ENCODE measurements around the gene AKAP12. TPM values are rescaled to one million over a fixed set of nuclear protein-coding genes. Genes with fewer than 3 reads are reported as not detected.

AKAP12 gene
- polyA plus RNA-seq, 1 experiment: 27.7 TPM

- Histone ChIP-seq H3K36me3 (ENCODE audit: control insufficient read depth, insufficient read depth, low read length) (no peaks in the 10 kb centered on the region), H3K4me3 (ENCODE audit: low read depth, low read length) (no peak overlapping the region), H3K27me3 (ENCODE audit: control insufficient read depth, insufficient read depth, low read length) (no peaks in the 10 kb centered on the region)
- ChIA-PET CTCF (interaction anchor here (1.5 to 1.6 kb wide), 2 partner anchors 15 to 62 kb away, joined by 3 to 4 read pairs; no protein-coding TSS in a partner anchor), POLR2A (no interaction called here)
- no peak for TF ChIP-seq CTCF (IDR thresholded peaks at IDR 0.05; ENCODE audit: insufficient read depth, low read depth, low read length)
- DNase-seq (ENCODE audit: low read depth): no peak
Observed at GRCh38 chr6:151263035-151263434, 23.3 kb downstream of the AKAP12 start.

- CTCF ChIA-PET: interaction anchor here (1.5 to 2.4 kb wide), 4 partner anchors 9 to 61 kb away, joined by 3 to 6 read pairs (median 4); no protein-coding TSS in a partner anchor
- POLR2A ChIA-PET: no interaction called here
- DNase-seq (ENCODE audit: low read depth): no peak
- Histone ChIP-seq H3K4me3 (ENCODE audit: low read depth, low read length) (no peak overlapping the region), H3K36me3 (ENCODE audit: control insufficient read depth, insufficient read depth, low read length) (no peaks in the 10 kb centered on the region), H3K27me3 (ENCODE audit: control insufficient read depth, insufficient read depth, low read length) (no peaks in the 10 kb centered on the region)
- TF ChIP-seq CTCF (IDR thresholded peaks at IDR 0.05; ENCODE audit: insufficient read depth, low read depth, low read length): no peak
Observed at GRCh38 chr6:151263967-151264366, 24.2 kb downstream of the AKAP12 start.

GRCh38 chr6:151265282-151265681 is 25.5 kb downstream of the AKAP12 start:
- POLR2A ChIA-PET: interaction anchor here (0.7 to 0.8 kb wide), 2 partner anchors 25 to 225 kb away, joined by 3 to 4 read pairs; no protein-coding TSS in a partner anchor

GRCh38 chr6:151269321-151269995 is 29.7 kb downstream of the AKAP12 start:
- CTCF ChIA-PET: no interaction called here
- no peaks in the 10 kb centered on the region for H3K36me3 ChIP-seq (ENCODE audit: control insufficient read depth, insufficient read depth, low read length)
- no peak for TF ChIP-seq CTCF (IDR thresholded peaks at IDR 0.05; ENCODE audit: insufficient read depth, low read depth, low read length)
- H3K27me3 ChIP-seq (ENCODE audit: control insufficient read depth, insufficient read depth, low read length): no peaks in the 10 kb centered on the region
- peak; percentile 82 for DNase-seq (ENCODE audit: low read depth)
- no peak overlapping the region for H3K4me3 ChIP-seq (ENCODE audit: low read depth, low read length)
- POLR2A ChIA-PET: no interaction called here

More at GRCh38 chr6:151265282-151265681, 25.5 kb downstream of the AKAP12 start:
- no peaks in the 10 kb centered on the region for H3K27me3 ChIP-seq (ENCODE audit: control insufficient read depth, insufficient read depth, low read length)
- H3K4me3 ChIP-seq (ENCODE audit: low read depth, low read length): no peak overlapping the region
- no peak for DNase-seq (ENCODE audit: low read depth)
- CTCF ChIA-PET: interaction anchor here (0.7 to 2.4 kb wide), 5 partner anchors 10 to 341 kb away, joined by 3 to 6 read pairs (median 3); no protein-coding TSS in a partner anchor
- H3K36me3 ChIP-seq (ENCODE audit: control insufficient read depth, insufficient read depth, low read length): no peaks in the 10 kb centered on the region
- no peak for TF ChIP-seq CTCF (IDR thresholded peaks at IDR 0.05; ENCODE audit: insufficient read depth, low read depth, low read length)

GRCh38 chr6:151275121-151275520 is 35.4 kb downstream of the AKAP12 start:
- CTCF ChIA-PET: no interaction called here
- no peak for TF ChIP-seq CTCF (IDR thresholded peaks at IDR 0.05; ENCODE audit: insufficient read depth, low read depth, low read length)
- DNase-seq (ENCODE audit: low read depth): no peak
- Histone ChIP-seq H3K27me3 (ENCODE audit: control insufficient read depth, insufficient read depth, low read length) (no peaks in the 10 kb centered on the region), H3K4me3 (ENCODE audit: low read depth, low read length) (no peak overlapping the region), H3K36me3 (ENCODE audit: control insufficient read depth, insufficient read depth, low read length) (no peaks in the 10 kb centered on the region)
- POLR2A ChIA-PET: no interaction called here

Data from BJ (cell line).